Suprapubic skin (tissue), 4 donors: ENCODE data around the gene RALGAPA2. TPM values are rescaled to one million over a fixed set of nuclear protein-coding genes. Genes with fewer than 3 reads are reported as not detected.
A peak's percentile ranks its signal among the peaks of the same experiment; 100 is the strongest.

Experiments used
- DNase-seq, 2 donors: peaks; one replicate each; pipeline ENCODE4 v3.0.0-alpha.2; 2019; ENCODE audit warnings: low spot score in 2 of 2
- H3K27ac ChIP-seq: fragments of 200-600 bp; sonication (generic); one replicate; pipeline ENCODE4 v1.5.1; 2019
- H3K27me3 ChIP-seq: fragments of 200-600 bp; sonication (generic); one replicate; pipeline ENCODE4 v1.5.1; 2019
- H3K36me3 ChIP-seq: fragments of 200-600 bp; sonication (generic); one replicate; pipeline ENCODE4 v1.5.1; 2019
- H3K4me1 ChIP-seq: fragments of 200-600 bp; sonication (generic); one replicate; pipeline ENCODE4 v1.5.1; 2019
- H3K4me3 ChIP-seq: fragments of 200-600 bp; sonication (generic); one replicate; pipeline ENCODE4 v1.5.1; 2019; ENCODE audit warnings: mild to moderate bottlenecking
- H3K9me3 ChIP-seq: fragments of 200-600 bp; sonication (generic); one replicate; pipeline ENCODE4 v1.5.1; 2019
- CTCF ChIP-seq, 2 donors: fragments of 200-600 bp in 1 of 2; fragments of 450-650 bp in 1 of 2; sonication (generic) in 1 of 2; IDR thresholded peaks; one replicate each; pipeline ENCODE4 v1.5.1; 2016 to 2019; ENCODE audit warnings: antibody characterized with exemption in 2 of 2, mild to moderate bottlenecking in 1 of 2, moderate library complexity in 1 of 2
- EP300 ChIP-seq: sonication (generic); formaldehyde crosslinking; IDR thresholded peaks from one replicate; pipeline ENCODE4 v1.6.1; 2017; ENCODE audit warnings: antibody characterized with exemption
- POLR2A ChIP-seq, 2 donors: fragments of 450-650 bp; IDR thresholded peaks; one replicate each; pipeline ENCODE4 v1.6.1; 2017; ENCODE audit warnings: antibody characterized with exemption in 2 of 2, mild to moderate bottlenecking in 2 of 2, moderate library complexity in 2 of 2
- POLR2AphosphoS5 ChIP-seq, 3 donors: sonication (generic); formaldehyde crosslinking; IDR thresholded peaks; one replicate each; pipeline ENCODE4 v1.6.1; 2017; ENCODE audit warnings: antibody characterized with exemption in 3 of 3
- WGBS: methylation state at CpG from one replicate; pipeline ENCODE4 v1.1.5; 2018; 5-methylcytosine and 5-hydroxymethylcytosine counted together
- total RNA-seq, 4 donors: library from RNA; depleted of rRNA; stranded (reverse); fragments of >200 nt; gene quantifications; one replicate each; pipeline ENCODE4 v1.1.0, GENCODE V29; 2016

RALGAPA2 gene
- total RNA-seq, 4 donors from 2014 or later: 51.9 to 97.8 (median 72.0) TPM

DNA sequence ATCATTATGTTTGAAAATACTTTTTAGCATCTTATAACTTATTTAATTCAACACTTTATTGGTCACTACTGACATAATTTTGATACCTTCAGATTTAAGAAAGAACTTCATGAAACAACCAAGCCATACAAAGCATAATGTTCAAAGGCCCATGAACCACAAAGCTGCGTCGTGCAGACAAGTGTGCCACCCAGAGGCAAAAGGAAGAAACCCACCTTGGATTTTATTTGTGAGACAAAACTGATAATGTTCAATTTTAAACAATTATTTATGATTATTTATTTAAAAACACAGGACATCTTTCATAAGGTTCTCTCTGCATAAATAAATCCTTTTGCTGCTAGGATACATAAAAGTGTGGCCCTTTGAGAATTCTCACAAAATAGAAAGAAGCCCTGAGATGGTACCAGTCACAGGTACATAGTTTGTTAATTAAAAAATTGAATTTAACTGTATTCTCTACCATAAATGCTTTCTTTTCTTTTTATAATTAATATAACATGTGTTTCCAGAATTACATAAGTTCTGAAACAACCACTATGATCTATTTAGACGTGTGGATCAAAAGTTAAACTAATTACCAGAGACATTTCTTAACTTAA lies 143.7 kb downstream of the RALGAPA2 start:
- Histone ChIP-seq H3K4me3 (no peak overlapping the region), H3K27ac (no peak overlapping the region), H3K4me1 (no peaks in the 10 kb centered on the region), H3K36me3 (peaks cover 25% of the 10 kb centered on the region), H3K27me3 (no peaks in the 10 kb centered on the region), H3K9me3 (no peaks in the 10 kb centered on the region)
- TF ChIP-seq POLR2A (IDR thresholded peaks at IDR 0.05) (no peak), CTCF (IDR thresholded peaks at IDR 0.05) (peak; percentile 21 to 55), POLR2AphosphoS5 (IDR thresholded peaks at IDR 0.05) (no peak), EP300 (no peak)
- no peak for DNase-seq
- 33% methylated on average over 3 of the region's 3 CpGs for WGBS

DNA sequence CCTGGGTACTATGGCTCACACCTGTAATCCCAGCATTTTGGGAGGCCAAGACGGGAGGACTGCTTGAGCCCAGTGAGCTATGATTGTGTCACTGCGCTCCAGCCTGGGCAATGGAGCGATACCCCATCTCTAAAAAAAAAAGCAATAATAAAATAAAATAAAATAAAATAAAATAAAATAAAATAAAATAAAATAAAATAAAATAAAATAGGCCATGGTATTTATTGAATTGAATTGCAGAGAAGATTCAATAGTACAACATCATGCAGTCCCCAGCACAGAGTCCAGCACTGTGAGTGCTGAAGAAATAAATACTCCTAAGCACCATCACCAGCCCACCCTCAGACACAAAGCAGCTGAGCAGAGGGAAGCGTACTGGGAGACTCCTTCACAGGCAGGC lies 144.7 kb downstream of the RALGAPA2 start:
- no peak for DNase-seq
- Histone ChIP-seq H3K4me3 (no peak overlapping the region), H3K36me3 (peaks cover 19% of the 10 kb centered on the region), H3K4me1 (no peaks in the 10 kb centered on the region), H3K27ac (no peak overlapping the region), H3K9me3 (no peaks in the 10 kb centered on the region), H3K27me3 (no peaks in the 10 kb centered on the region)
- TF ChIP-seq CTCF (IDR thresholded peaks at IDR 0.05): no peak
- no peak for TF ChIP-seq POLR2A (IDR thresholded peaks at IDR 0.05)
- no peak for TF ChIP-seq EP300
- 97% methylated on average over 4 of the region's 4 CpGs for WGBS

DNA sequence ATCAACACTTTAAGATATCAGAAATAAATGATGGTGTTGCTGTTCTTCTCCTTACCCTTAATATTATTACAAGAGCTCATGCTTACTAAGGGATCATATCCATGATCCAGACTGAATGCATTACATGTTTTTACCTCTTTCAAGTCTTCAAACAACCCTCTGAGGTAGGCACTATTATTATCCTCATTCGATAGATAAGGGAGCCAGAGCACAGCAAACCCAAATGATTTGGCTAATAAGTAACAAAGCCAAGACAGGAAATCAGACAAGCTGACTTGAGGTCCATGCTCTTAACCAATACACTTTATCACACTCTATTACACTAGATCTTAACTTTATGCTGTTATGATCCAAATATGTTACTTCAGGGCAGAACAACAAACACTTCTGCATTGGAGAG lies 145.9 kb downstream of the RALGAPA2 start:
- peaks cover 17% of the 10 kb centered on the region for H3K36me3 ChIP-seq
- no peak overlapping the region for H3K27ac ChIP-seq
- H3K27me3 ChIP-seq: no peaks in the 10 kb centered on the region
- no peaks in the 10 kb centered on the region for H3K4me1 ChIP-seq
- WGBS: 84% methylated on average over 1 of the region's 1 CpG
- H3K4me3 ChIP-seq: no peak overlapping the region
- H3K9me3 ChIP-seq: no peaks in the 10 kb centered on the region
- no peak for DNase-seq
- TF ChIP-seq POLR2AphosphoS5 (IDR thresholded peaks at IDR 0.05) (no peak), EP300 (no peak)

- H3K27me3 ChIP-seq: no peaks in the 10 kb centered on the region
- DNase-seq: no peak
- TF ChIP-seq CTCF (IDR thresholded peaks at IDR 0.05): no peak
- TF ChIP-seq POLR2A (IDR thresholded peaks at IDR 0.05): no peak
- TF ChIP-seq POLR2AphosphoS5 (IDR thresholded peaks at IDR 0.05): no peak
- no peak for TF ChIP-seq EP300
- H3K4me3 ChIP-seq: no peak overlapping the region
- no peak overlapping the region for H3K27ac ChIP-seq
- peaks cover 11% of the 10 kb centered on the region for H3K36me3 ChIP-seq
- no peaks in the 10 kb centered on the region for H3K9me3 ChIP-seq
- no peaks in the 10 kb centered on the region for H3K4me1 ChIP-seq
Observed at GRCh38 chr20:20564279-20564678, 148.2 kb downstream of the RALGAPA2 start.

DNA sequence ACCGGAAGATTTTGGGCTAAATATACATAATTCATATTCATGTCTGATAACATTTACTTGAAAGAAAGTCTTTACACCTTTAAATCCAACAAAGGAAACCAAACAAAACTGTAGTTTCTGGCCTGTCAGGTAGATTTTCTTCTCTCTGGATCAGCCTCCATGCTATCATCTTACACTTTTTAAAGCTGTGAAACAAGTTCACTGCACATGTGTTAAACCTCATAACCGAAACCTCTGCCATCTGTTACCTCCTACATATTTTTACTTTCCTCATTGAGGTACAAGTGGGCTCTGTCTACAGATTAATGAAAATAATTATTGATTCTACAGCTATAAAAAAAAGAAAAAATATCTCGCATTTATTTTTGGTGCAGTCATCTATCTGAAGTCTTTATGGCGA lies 149.9 kb downstream of the RALGAPA2 start:
- H3K4me1 ChIP-seq: no peaks in the 10 kb centered on the region
- no peak overlapping the region for H3K27ac ChIP-seq
- DNase-seq: no peak
- H3K9me3 ChIP-seq: no peaks in the 10 kb centered on the region
- H3K36me3 ChIP-seq: peaks cover 16% of the 10 kb centered on the region
- WGBS: 97% methylated on average over 4 of the region's 4 CpGs
- H3K4me3 ChIP-seq: no peak overlapping the region
- H3K27me3 ChIP-seq: no peaks in the 10 kb centered on the region
- TF ChIP-seq EP300 (no peak), POLR2A (IDR thresholded peaks at IDR 0.05) (no peak), CTCF (IDR thresholded peaks at IDR 0.05) (no peak), POLR2AphosphoS5 (IDR thresholded peaks at IDR 0.05) (no peak)

DNA sequence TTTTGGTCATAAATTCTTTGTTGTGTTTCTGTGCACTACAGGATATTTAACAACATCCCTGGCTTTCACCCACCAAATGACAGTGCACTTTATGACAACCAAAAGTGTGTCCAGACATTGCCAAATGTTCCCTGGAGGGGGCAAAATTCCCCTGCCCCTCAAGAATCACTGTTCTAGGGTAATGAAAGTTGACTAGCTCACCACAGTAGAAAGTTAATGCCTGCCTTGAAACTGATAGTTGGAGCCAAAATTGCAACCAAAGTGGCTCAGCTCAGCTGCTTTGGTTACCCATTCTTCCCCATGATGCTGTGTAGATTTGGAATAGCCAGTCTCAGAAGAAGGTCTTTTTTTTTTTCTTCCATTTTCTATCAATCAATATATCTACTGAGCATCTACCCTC lies 150.6 kb downstream of the RALGAPA2 start:
- TF ChIP-seq POLR2AphosphoS5 (IDR thresholded peaks at IDR 0.05): no peak
- no peak for DNase-seq
- Histone ChIP-seq H3K4me1 (no peaks in the 10 kb centered on the region), H3K36me3 (peaks cover 16% of the 10 kb centered on the region), H3K9me3 (no peaks in the 10 kb centered on the region), H3K27me3 (no peaks in the 10 kb centered on the region), H3K4me3 (no peak overlapping the region), H3K27ac (no peak overlapping the region)
